OCI-LY3 (cell line): Measurements from ENCODE around the gene DIP2C.

Source experiments
- CTCF ChIP-seq: fragments of 200-600, 300-600 bp; sonication (generic); IDR thresholded peaks from 2 replicates; pipeline ENCODE4 v1.5.1; 2014; ENCODE audit warnings: antibody characterized with exemption, low read length, low read depth
- EZH2phosphoT487 ChIP-seq: fragments of 200-600 bp; shearing (Covaris generic); IDR thresholded peaks from 2 replicates; pipeline ENCODE4 v1.6.1; 2018; ENCODE audit warnings: antibody characterized with exemption, mixed run types, low read depth

- TF ChIP-seq CTCF: no peak
- TF ChIP-seq EZH2phosphoT487: no peak
Measured at GRCh38 chr10:306007-306674, 383.3 kb downstream of the DIP2C start.
